DND-41 (cell line): ENCODE data around the gene CDKN1C.

Source experiments
- ATAC-seq: fragments of 200-7000 bp; cut with Tn5 transposase; 3 replicates; pipeline ENCODE4 v1.9.1; 2021; ENCODE audit warnings: low read depth; ENCODE audit not compliant: insufficient read depth
- DNase-seq: peaks from one replicate; pipeline ENCODE4 v3.0.0-alpha.2; 2020
- H2AFZ ChIP-seq: 2 replicates; pipeline ENCODE4 v1.6.0; 2012; ENCODE audit warnings: low read depth, low read length
- H3K27ac ChIP-seq: 2 replicates; pipeline ENCODE4 v1.5.1; 2012; ENCODE audit warnings: low read length, inconsistent platforms
- H3K27me3 ChIP-seq: fragments of 200-600 bp; sonication (generic); 2 replicates; pipeline ENCODE4 v1.6.0; 2012; ENCODE audit warnings: low read length, mild to moderate bottlenecking, inconsistent platforms; ENCODE audit not compliant: insufficient read depth, poor library complexity
- H3K36me3 ChIP-seq: 2 replicates; pipeline ENCODE4 v1.5.1; 2012; ENCODE audit warnings: low read length, inconsistent platforms; ENCODE audit not compliant: insufficient read depth
- H3K4me1 ChIP-seq: 2 replicates; pipeline ENCODE4 v1.5.1; 2012; ENCODE audit warnings: mild to moderate bottlenecking, low read length; ENCODE audit not compliant: insufficient read depth
- H3K4me2 ChIP-seq: 2 replicates; pipeline ENCODE4 v1.6.0; 2012; ENCODE audit warnings: mild to moderate bottlenecking, moderate library complexity, low read length, inconsistent platforms; ENCODE audit not compliant: insufficient read depth
- H3K4me3 ChIP-seq, 2 experiments: fragments of 200-600 bp in 1 of 2; shearing (Covaris generic) in 1 of 2; 2 replicates each; pipeline ENCODE4 v1.5.1; 2012 to 2016; ENCODE audit warnings: inconsistent platforms in 2 of 2, low read length in 2 of 2, mild to moderate bottlenecking in 2 of 2, low read depth in 1 of 2, moderate library complexity in 1 of 2
- H3K79me2 ChIP-seq: 2 replicates; pipeline ENCODE4 v1.6.0; 2012; ENCODE audit warnings: low read length, inconsistent platforms; ENCODE audit not compliant: insufficient read depth
- H3K9ac ChIP-seq: 2 replicates; pipeline ENCODE4 v1.6.0; 2012; ENCODE audit warnings: low read depth, mild to moderate bottlenecking, inconsistent platforms, low read length, moderate library complexity
- H3K9me3 ChIP-seq: 2 replicates; pipeline ENCODE4 v1.5.1; 2012; ENCODE audit warnings: low read length, moderate library complexity, mild to moderate bottlenecking, inconsistent platforms; ENCODE audit not compliant: insufficient read depth, severe bottlenecking
- H4K20me1 ChIP-seq: 2 replicates; pipeline ENCODE4 v1.6.0; 2012; ENCODE audit warnings: low read length; ENCODE audit not compliant: insufficient read depth
- CTCF ChIP-seq: IDR thresholded peaks from 2 replicates; pipeline ENCODE4 v1.5.1; 2012; ENCODE audit warnings: borderline replicate concordance, low read length, moderate library complexity, mild to moderate bottlenecking; ENCODE audit not compliant: poor library complexity, severe bottlenecking; ENCODE audit errors: extremely low read depth
- EZH2 ChIP-seq: IDR thresholded peaks from 3 replicates; pipeline ENCODE4 v1.6.1; 2012; ENCODE audit warnings: borderline replicate concordance, low read depth, mild to moderate bottlenecking, moderate library complexity, low read length, inconsistent platforms; ENCODE audit not compliant: severe bottlenecking

The CDKN1C gene

GRCh38 chr11:2883979-2884815 is 1.4 kb downstream of the CDKN1C start:
- TF ChIP-seq EZH2 (no peak), CTCF (no peak)
- Histone ChIP-seq H3K9me3 (no peaks in the 10 kb centered on the region), H3K36me3 (no peaks in the 10 kb centered on the region), H3K9ac (no peak overlapping the region), H4K20me1 (no peaks in the 10 kb centered on the region), H3K27ac (no peak overlapping the region), H3K27me3 (no peaks in the 10 kb centered on the region), H3K4me1 (no peaks in the 10 kb centered on the region), H3K79me2 (no peaks in the 10 kb centered on the region), H3K4me3 (no peak overlapping the region), H2AFZ (no peak overlapping the region), H3K4me2 (no peak overlapping the region)
- no peak for ATAC-seq
- no peak for DNase-seq

GRCh38 chr11:2883640-2883978 is 2.0 kb downstream of the CDKN1C start:
- Histone ChIP-seq H3K4me2 (no peak overlapping the region), H3K27ac (no peak overlapping the region), H3K4me1 (no peaks in the 10 kb centered on the region), H3K9ac (no peak overlapping the region), H3K9me3 (no peaks in the 10 kb centered on the region), H3K36me3 (no peaks in the 10 kb centered on the region), H4K20me1 (no peaks in the 10 kb centered on the region), H3K27me3 (no peaks in the 10 kb centered on the region), H2AFZ (no peak overlapping the region), H3K79me2 (no peaks in the 10 kb centered on the region), H3K4me3 (no peak overlapping the region)
- ATAC-seq (no peak), DNase-seq (no peak)
- TF ChIP-seq EZH2 (no peak), CTCF (no peak)

GRCh38 chr11:2882396-2883110 is 3.0 kb downstream of the CDKN1C start:
- no peak overlapping the region for H2AFZ ChIP-seq
- H3K4me1 ChIP-seq: no peaks in the 10 kb centered on the region
- no peak overlapping the region for H3K4me3 ChIP-seq
- H3K27me3 ChIP-seq: no peaks in the 10 kb centered on the region
- TF ChIP-seq CTCF: no peak
- ATAC-seq: no peak
- no peaks in the 10 kb centered on the region for H3K79me2 ChIP-seq
- H3K9ac ChIP-seq: no peak overlapping the region
- no peak for DNase-seq
- no peak overlapping the region for H3K27ac ChIP-seq
- no peaks in the 10 kb centered on the region for H3K36me3 ChIP-seq
- H3K4me2 ChIP-seq: no peak overlapping the region
- H4K20me1 ChIP-seq: no peaks in the 10 kb centered on the region
- H3K9me3 ChIP-seq: no peaks in the 10 kb centered on the region
